Measurements from ENCODE around the gene PRKAR1B.

Gene PRKAR1B

GRCh38 chr7:727104-727805 is at the start of gene PRKAR1B:
PRKAR1B (minus strand) TSS chr7:727281; CDS start chr7:711505, 15,776 bp downstream.
- DNase-seq (ENCODE audit: low spot score) = peak; percentile 30

- no peak for DNase-seq (ENCODE audit: low spot score)
Observed at GRCh38 chr7:776381-776780, 49.3 kb upstream of the PRKAR1B start.

GRCh38 chr7:774161-775109 is 47.4 kb upstream of the PRKAR1B start:
- DNase-seq (ENCODE audit: low spot score) = peak; percentile 86

GRCh38 chr7:773622-773915 is 46.5 kb upstream of the PRKAR1B start:
- DNase-seq (ENCODE audit: low spot score) = no peak

- no peak for DNase-seq (ENCODE audit: low spot score)
Observed at GRCh38 chr7:772861-773621, 46.0 kb upstream of the PRKAR1B start.

GRCh38 chr7:772392-772791 is 45.3 kb upstream of the PRKAR1B start:
- no peak for DNase-seq (ENCODE audit: low spot score)

- DNase-seq (ENCODE audit: low spot score) = no peak
Observed at GRCh38 chr7:772005-772294, 44.9 kb upstream of the PRKAR1B start.

GRCh38 chr7:771234-772004 is 44.3 kb upstream of the PRKAR1B start:
- peak; percentile 59 for DNase-seq (ENCODE audit: low spot score)

- DNase-seq (ENCODE audit: low spot score) = peak; percentile 36
Observed at GRCh38 chr7:770741-771166, 43.7 kb upstream of the PRKAR1B start.

- DNase-seq (ENCODE audit: low spot score) = no peak
Observed at GRCh38 chr7:770336-770735, 43.3 kb upstream of the PRKAR1B start.

GRCh38 chr7:768881-769504 is 41.9 kb upstream of the PRKAR1B start:
- DNase-seq (ENCODE audit: low spot score) = peak; percentile 58

GRCh38 chr7:767941-768731 is 41.1 kb upstream of the PRKAR1B start:
- peak; percentile 73 for DNase-seq (ENCODE audit: low spot score)

GRCh38 chr7:767580-767940 is 40.5 kb upstream of the PRKAR1B start:
- DNase-seq (ENCODE audit: low spot score) = no peak

- DNase-seq (ENCODE audit: low spot score) = no peak
Observed at GRCh38 chr7:765383-765782, 38.3 kb upstream of the PRKAR1B start.

GRCh38 chr7:763762-764161 is 36.7 kb upstream of the PRKAR1B start:
- no peak for DNase-seq (ENCODE audit: low spot score)

GRCh38 chr7:762885-763284 is 35.8 kb upstream of the PRKAR1B start:
- no peak for DNase-seq (ENCODE audit: low spot score)

- DNase-seq (ENCODE audit: low spot score) = no peak
Observed at GRCh38 chr7:761631-762030, 34.5 kb upstream of the PRKAR1B start.

GRCh38 chr7:761101-761500 is 34.0 kb upstream of the PRKAR1B start:
- DNase-seq (ENCODE audit: low spot score) = no peak

- no peak for DNase-seq (ENCODE audit: low spot score)
Observed at GRCh38 chr7:760006-760405, 32.9 kb upstream of the PRKAR1B start.

- no peak for DNase-seq (ENCODE audit: low spot score)
Observed at GRCh38 chr7:759569-759968, 32.5 kb upstream of the PRKAR1B start.

GRCh38 chr7:757741-758163 is 30.7 kb upstream of the PRKAR1B start:
- no peak for DNase-seq (ENCODE audit: low spot score)

All from AG08396 (cell line).